Subcutaneous abdominal adipose tissue (tissue), 5 donors: ENCODE measurements around the gene ST6GAL1.
"Not testable (repeated sequence)": the region's sequence is repeated elsewhere in the genome, so short reads cannot be mapped to it uniquely, and the experiment has no call there.

ENCODE experiments used
- H3K27ac ChIP-seq: one replicate; pipeline ENCODE4 v1.7.0; 2013; ENCODE audit warnings: low read depth, mild to moderate bottlenecking, inconsistent platforms, low read length, moderate library complexity
- H3K27me3 ChIP-seq, 5 donors: one replicate each; pipeline ENCODE4 v1.7.0; 2013; ENCODE audit warnings: low read length in 5 of 5, inconsistent platforms in 1 of 5; ENCODE audit not compliant: control insufficient read depth in 5 of 5, insufficient read depth in 4 of 5
- H3K36me3 ChIP-seq, 5 donors: one replicate each; pipeline ENCODE4 v1.7.0; 2013; ENCODE audit warnings: low read length in 5 of 5; ENCODE audit not compliant: control insufficient read depth in 5 of 5, insufficient read depth in 5 of 5
- H3K4me1 ChIP-seq, 5 donors: one replicate each; pipeline ENCODE4 v1.7.0; 2013; ENCODE audit warnings: low read length in 5 of 5, mild to moderate bottlenecking in 3 of 5, moderate library complexity in 1 of 5; ENCODE audit not compliant: control insufficient read depth in 5 of 5, insufficient read depth in 5 of 5
- H3K4me3 ChIP-seq, 5 donors: one replicate each; pipeline ENCODE4 v1.7.0; 2013; ENCODE audit warnings: low read length in 5 of 5, low read depth in 1 of 5
- H3K9ac ChIP-seq, 5 donors: one replicate each; pipeline ENCODE4 v1.7.0; 2013; ENCODE audit warnings: low read length in 5 of 5, mild to moderate bottlenecking in 4 of 5, moderate library complexity in 3 of 5
- H3K9me3 ChIP-seq, 5 donors: one replicate each; pipeline ENCODE4 v1.7.0; 2013; ENCODE audit warnings: low read length in 5 of 5; ENCODE audit not compliant: control insufficient read depth in 5 of 5
- donor health status: healthy.
- donor health status: healthy.
- donor health status: healthy.
- donor health status: healthy.
- donor health status: healthy.

The ST6GAL1 gene

GRCh38 chr3:186953992-186954699 lies 23.8 kb downstream of the ST6GAL1 start:
- peaks cover 0 to 30% (median 5%) of the 10 kb centered on the region in 5 donors for H3K4me1 ChIP-seq

GRCh38 chr3:186955898-186956696 lies 25.8 kb downstream of the ST6GAL1 start:
- peak overlapping the region in 1 of 5 donors; percentile 4 for H3K9ac ChIP-seq
- H3K9me3 ChIP-seq, result peaks cover 0 to 8% (median 6%) of the 10 kb centered on the region in 5 donors
- H3K27me3 ChIP-seq, result no peaks in the 10 kb centered on the region
- no peaks in the 10 kb centered on the region for H3K36me3 ChIP-seq
- no peak overlapping the region for H3K4me3 ChIP-seq
- peaks cover 0 to 38% (median 8%) of the 10 kb centered on the region in 5 donors for H3K4me1 ChIP-seq
- H3K27ac ChIP-seq, result no peak overlapping the region

More at GRCh38 chr3:186953992-186954699, 23.8 kb downstream of the ST6GAL1 start:
- not testable (repeated sequence) for H3K27ac ChIP-seq, H3K4me3 ChIP-seq, H3K9ac ChIP-seq, H3K36me3 ChIP-seq, H3K27me3 ChIP-seq, H3K9me3 ChIP-seq

- peaks cover 0 to 5% (median 0%) of the 10 kb centered on the region in 5 donors for H3K36me3 ChIP-seq
- H3K9me3 ChIP-seq, result no peaks in the 10 kb centered on the region
- no peak overlapping the region for H3K4me3 ChIP-seq
- H3K4me1 ChIP-seq, result peaks cover 0 to 32% (median 3%) of the 10 kb centered on the region in 5 donors
- H3K9ac ChIP-seq, result no peak overlapping the region
- H3K27ac ChIP-seq, result no peak overlapping the region
- no peaks in the 10 kb centered on the region for H3K27me3 ChIP-seq
Measured at GRCh38 chr3:186959029-186959624, 28.8 kb downstream of the ST6GAL1 start.

GRCh38 chr3:186960347-186960746 lies 30.0 kb downstream of the ST6GAL1 start:
- H3K4me3 ChIP-seq, result no peak overlapping the region
- no peak overlapping the region for H3K9ac ChIP-seq
- peaks cover 0 to 1% (median 0%) of the 10 kb centered on the region in 5 donors for H3K27me3 ChIP-seq
- no peak overlapping the region for H3K27ac ChIP-seq
- H3K36me3 ChIP-seq, result peaks cover 0 to 5% (median 0%) of the 10 kb centered on the region in 5 donors
- peaks cover 0 to 43% (median 4%) of the 10 kb centered on the region in 5 donors for H3K4me1 ChIP-seq
- no peaks in the 10 kb centered on the region for H3K9me3 ChIP-seq

GRCh38 chr3:186962445-186962844 lies 32.1 kb downstream of the ST6GAL1 start:
- Histone ChIP-seq H3K4me3 (no peak overlapping the region), H3K27me3 (peaks cover 0 to 3% (median 0%) of the 10 kb centered on the region in 5 donors), H3K9me3 (no peaks in the 10 kb centered on the region), H3K4me1 (peaks cover 0 to 43% (median 9%) of the 10 kb centered on the region in 5 donors), H3K36me3 (peaks cover 0 to 5% (median 0%) of the 10 kb centered on the region in 5 donors), H3K27ac (no peak overlapping the region), H3K9ac (no peak overlapping the region)

- Histone ChIP-seq H3K27me3 (peaks cover 0 to 3% (median 0%) of the 10 kb centered on the region in 5 donors), H3K9ac (no peak overlapping the region)
Measured at GRCh38 chr3:186963636-186964035, 33.3 kb downstream of the ST6GAL1 start.

GRCh38 chr3:186964071-186964470 lies 33.7 kb downstream of the ST6GAL1 start:
- H3K9ac ChIP-seq, result no peak overlapping the region
- no peak overlapping the region for H3K27ac ChIP-seq
- H3K9me3 ChIP-seq, result no peaks in the 10 kb centered on the region
- H3K4me1 ChIP-seq, result peaks cover 0 to 48% (median 14%) of the 10 kb centered on the region in 5 donors
- no peak overlapping the region for H3K4me3 ChIP-seq
- H3K27me3 ChIP-seq, result peaks cover 0 to 3% (median 0%) of the 10 kb centered on the region in 5 donors
- peaks cover 0 to 5% (median 0%) of the 10 kb centered on the region in 5 donors for H3K36me3 ChIP-seq

More at GRCh38 chr3:186963636-186964035, 33.3 kb downstream of the ST6GAL1 start:
- Histone ChIP-seq H3K4me3 (no peak overlapping the region), H3K9me3 (no peaks in the 10 kb centered on the region), H3K4me1 (peaks cover 0 to 48% (median 14%) of the 10 kb centered on the region in 5 donors), H3K27ac (no peak overlapping the region), H3K36me3 (peaks cover 0 to 5% (median 0%) of the 10 kb centered on the region in 5 donors)

GRCh38 chr3:186964616-186965015 lies 34.3 kb downstream of the ST6GAL1 start:
- no peak overlapping the region for H3K4me3 ChIP-seq
- peaks cover 0 to 48% (median 14%) of the 10 kb centered on the region in 5 donors for H3K4me1 ChIP-seq
- peaks cover 0 to 3% (median 0%) of the 10 kb centered on the region in 5 donors for H3K27me3 ChIP-seq
- no peaks in the 10 kb centered on the region for H3K9me3 ChIP-seq
- H3K9ac ChIP-seq, result peak overlapping the region in 1 of 5 donors; percentile 17
- H3K27ac ChIP-seq, result peak overlapping the region; percentile 50
- peaks cover 0 to 5% (median 0%) of the 10 kb centered on the region in 5 donors for H3K36me3 ChIP-seq

GRCh38 chr3:186965141-186965879 lies 35.0 kb downstream of the ST6GAL1 start:
- H3K9ac ChIP-seq, result no peak overlapping the region
- peaks cover 0 to 3% (median 0%) of the 10 kb centered on the region in 5 donors for H3K27me3 ChIP-seq
- peaks cover 0 to 43% (median 11%) of the 10 kb centered on the region in 5 donors for H3K4me1 ChIP-seq
- H3K27ac ChIP-seq, result peak overlapping the region; percentile 50
- no peaks in the 10 kb centered on the region for H3K9me3 ChIP-seq
- H3K4me3 ChIP-seq, result no peak overlapping the region
- peaks cover 0 to 5% (median 0%) of the 10 kb centered on the region in 5 donors for H3K36me3 ChIP-seq
